Kidney (tissue), 14 donors: ENCODE data around the gene KRT10. TPM values are rescaled to one million over a fixed set of nuclear protein-coding genes. Genes with fewer than 3 reads are reported as not detected.
"Not testable (repeated sequence)": the region's sequence is repeated elsewhere in the genome, so short reads cannot be mapped to it uniquely, and the experiment has no call there.

Experiments used
- DNase-seq, 5 donors: peaks; one replicate each; pipeline ENCODE4 v3.0.0-alpha.2; 2013 to 2020
- FAIRE-seq: peaks from 2 replicates; lab custom pipeline; 2012; peaks lifted over from hg19 to GRCh38; lab: Jason Lieb, UNC
- H3K27ac ChIP-seq, 2 donors: one replicate each; pipeline ENCODE4 v1.7.0; 2013; ENCODE audit warnings: low read depth in 2 of 2, low read length in 2 of 2, inconsistent platforms in 1 of 2
- H3K27me3 ChIP-seq: one replicate; pipeline ENCODE4 v1.7.1; 2013; ENCODE audit warnings: low read length, inconsistent platforms; ENCODE audit not compliant: control insufficient read depth, insufficient read depth
- H3K36me3 ChIP-seq, 3 donors: one replicate each; pipeline versions ENCODE4 v1.7.0 to v1.7.1; 2013; ENCODE audit warnings: low read length in 3 of 3, control low read depth in 1 of 3, inconsistent platforms in 1 of 3; ENCODE audit not compliant: insufficient read depth in 3 of 3, control insufficient read depth in 2 of 3
- H3K4me1 ChIP-seq, 3 donors: one replicate each; pipeline versions ENCODE4 v1.7.0 to v1.7.1; 2013; ENCODE audit warnings: low read length in 3 of 3, inconsistent platforms in 1 of 3, low read depth in 1 of 3; ENCODE audit not compliant: control insufficient read depth in 2 of 3, insufficient read depth in 2 of 3
- H3K4me3 ChIP-seq, 3 donors: one replicate each; pipeline versions ENCODE4 v1.7.0 to v1.8.1; 2013; ENCODE audit warnings: low read length in 3 of 3, control low read depth in 1 of 3, inconsistent platforms in 1 of 3
- H3K9ac ChIP-seq, 3 donors: one replicate each; pipeline versions ENCODE4 v1.7.0 to v1.7.1; 2013; ENCODE audit warnings: low read length in 3 of 3, control low read depth in 1 of 3, inconsistent platforms in 1 of 3
- H3K9me3 ChIP-seq, 3 donors: one replicate each; pipeline versions ENCODE4 v1.7.0 to v1.7.1; 2013; ENCODE audit warnings: low read length in 3 of 3, control low read depth in 1 of 3, inconsistent platforms in 1 of 3; ENCODE audit not compliant: control insufficient read depth in 2 of 3, insufficient read depth in 1 of 3
- intact Hi-C: fragments of 100-400 bp; cut with DNase I; formaldehyde crosslinking; loops from one replicate; pipeline ENCODE4 v1.11.1; 2022
- polyA plus RNA-seq: library from polyadenylated mRNA; stranded (reverse); fragments of 350-450 nt; fragmentation: Illumina TruSeq; extraction: RNeasy Lipid Tissue Mini Kit (QIAGEN cat#74804); gene quantifications from one replicate; pipeline ENCODE4 v1.2.3, GENCODE V29; 2014; ENCODE audit warnings: low read depth, low replicate concordance; ENCODE audit not compliant: insufficient read depth
- total RNA-seq: library from RNA; stranded (reverse); fragmentation: NEBNext Ultra II Directional; extraction: Animal tissue kit (Norgen Biotek cat#: 25700); gene quantifications from one replicate; pipeline ENCODE4 v1.2.1, GENCODE V29; 2021
- TF ChIP-seq, protein P1 (sequence below): IDR thresholded peaks from 3 replicates; pipeline ENCODE4 v1.5.1; 2012; ENCODE audit warnings: mild to moderate bottlenecking, moderate library complexity, borderline replicate concordance; ENCODE audit not compliant: insufficient read depth; ENCODE audit errors: extremely low read depth
- donor health status: control.
- donor health status: control.
- donor health status: control.
- donor health status: control.
- donor health status: control.
- donor health status: DM: yes; HTN: yes; CAD: no.
- donor health status: Normal renal cell carcinoma (clear cell type).

KRT10 gene
- total and polyA plus RNA-seq, 2 donors from 2014 or later = 47.9 to 50.9 TPM

DNA sequence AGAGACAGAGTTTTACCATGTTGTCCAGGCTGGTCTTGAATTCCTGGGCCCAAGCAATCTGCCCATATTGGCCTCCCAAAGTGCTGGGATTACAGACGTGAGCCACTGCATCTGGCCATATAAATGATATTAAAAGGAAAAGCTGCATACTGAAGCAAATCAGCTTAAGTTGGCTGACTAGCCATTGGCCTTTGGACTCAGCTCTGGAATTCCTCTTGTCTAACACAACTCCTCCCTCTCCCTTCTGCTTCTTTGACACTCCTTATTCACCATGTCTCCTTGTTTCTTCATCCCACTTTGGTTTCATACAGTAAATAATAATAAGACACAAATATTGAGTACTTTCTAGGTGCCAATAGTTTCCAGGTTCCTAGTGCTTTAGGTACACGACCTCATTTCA is 37.1 kb upstream of the KRT10 start:
- peak in 2 of 5 donors; percentile 8 to 43 for DNase-seq
- Histone ChIP-seq H3K4me3 (no peak overlapping the region), H3K27me3 (no peaks in the 10 kb centered on the region), H3K9ac (no peak overlapping the region), H3K27ac (no peak overlapping the region), H3K4me1 (no peaks in the 10 kb centered on the region), H3K9me3 (no peaks in the 10 kb centered on the region), H3K36me3 (no peaks in the 10 kb centered on the region)
- intact Hi-C loops = no loop called here
- no peak for FAIRE-seq
- TF ChIP-seq, protein P1, sequence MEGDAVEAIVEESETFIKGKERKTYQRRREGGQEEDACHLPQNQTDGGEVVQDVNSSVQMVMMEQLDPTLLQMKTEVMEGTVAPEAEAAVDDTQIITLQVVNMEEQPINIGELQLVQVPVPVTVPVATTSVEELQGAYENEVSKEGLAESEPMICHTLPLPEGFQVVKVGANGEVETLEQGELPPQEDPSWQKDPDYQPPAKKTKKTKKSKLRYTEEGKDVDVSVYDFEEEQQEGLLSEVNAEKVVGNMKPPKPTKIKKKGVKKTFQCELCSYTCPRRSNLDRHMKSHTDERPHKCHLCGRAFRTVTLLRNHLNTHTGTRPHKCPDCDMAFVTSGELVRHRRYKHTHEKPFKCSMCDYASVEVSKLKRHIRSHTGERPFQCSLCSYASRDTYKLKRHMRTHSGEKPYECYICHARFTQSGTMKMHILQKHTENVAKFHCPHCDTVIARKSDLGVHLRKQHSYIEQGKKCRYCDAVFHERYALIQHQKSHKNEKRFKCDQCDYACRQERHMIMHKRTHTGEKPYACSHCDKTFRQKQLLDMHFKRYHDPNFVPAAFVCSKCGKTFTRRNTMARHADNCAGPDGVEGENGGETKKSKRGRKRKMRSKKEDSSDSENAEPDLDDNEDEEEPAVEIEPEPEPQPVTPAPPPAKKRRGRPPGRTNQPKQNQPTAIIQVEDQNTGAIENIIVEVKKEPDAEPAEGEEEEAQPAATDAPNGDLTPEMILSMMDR = no peak

DNA sequence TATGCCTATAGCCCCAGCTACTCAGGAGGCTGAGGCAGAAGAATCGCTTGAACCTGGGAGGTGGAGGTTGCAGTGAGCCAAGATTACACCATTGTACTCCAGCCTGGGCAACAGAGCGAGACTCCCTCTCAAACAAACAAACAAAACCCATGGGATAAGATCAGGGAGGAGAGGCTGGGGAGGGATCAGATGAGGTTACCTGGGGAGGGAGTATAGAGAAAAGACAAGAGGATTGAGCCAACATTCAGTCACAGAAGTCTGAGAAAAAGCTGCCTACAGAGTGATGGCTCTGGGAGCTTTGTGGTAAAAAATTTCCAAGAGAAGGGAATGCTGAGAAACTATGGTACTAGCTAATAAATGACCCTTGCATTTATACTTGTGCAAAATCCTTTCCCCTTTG is 36.3 kb upstream of the KRT10 start:
- intact Hi-C loops, H3K36me3 ChIP-seq, H3K27me3 ChIP-seq, FAIRE-seq, H3K9ac ChIP-seq, H3K27ac ChIP-seq, H3K4me1 ChIP-seq, DNase-seq, H3K9me3 ChIP-seq, H3K4me3 ChIP-seq: not testable (repeated sequence)

DNA sequence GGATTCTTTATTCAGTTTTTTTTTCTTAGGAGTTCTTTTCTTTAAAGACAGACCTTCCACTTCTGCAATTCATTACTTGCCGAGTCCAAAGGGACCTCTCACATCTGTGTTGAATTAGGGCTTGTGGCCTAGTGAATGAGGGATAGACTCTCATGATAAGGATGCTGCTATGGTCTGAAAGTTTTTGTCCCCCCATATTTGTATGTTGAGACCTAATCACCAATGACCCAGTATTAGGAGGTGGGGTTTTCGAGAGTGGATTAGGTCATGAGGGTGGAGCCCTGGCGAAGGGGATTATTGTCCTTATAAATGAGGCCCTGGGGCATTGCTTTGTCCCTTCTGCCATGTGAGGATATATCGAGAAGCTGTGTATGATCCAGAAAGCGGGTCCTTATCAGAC is 35.1 kb upstream of the KRT10 start:
- intact Hi-C loops = no loop called here
- TF ChIP-seq, protein P1 = no peak
- FAIRE-seq (no peak), DNase-seq (no peak)
- Histone ChIP-seq H3K27me3 (no peaks in the 10 kb centered on the region), H3K4me3 (no peak overlapping the region), H3K9ac (no peak overlapping the region), H3K36me3 (no peaks in the 10 kb centered on the region), H3K4me1 (no peaks in the 10 kb centered on the region), H3K9me3 (no peaks in the 10 kb centered on the region), H3K27ac (no peak overlapping the region)

DNA sequence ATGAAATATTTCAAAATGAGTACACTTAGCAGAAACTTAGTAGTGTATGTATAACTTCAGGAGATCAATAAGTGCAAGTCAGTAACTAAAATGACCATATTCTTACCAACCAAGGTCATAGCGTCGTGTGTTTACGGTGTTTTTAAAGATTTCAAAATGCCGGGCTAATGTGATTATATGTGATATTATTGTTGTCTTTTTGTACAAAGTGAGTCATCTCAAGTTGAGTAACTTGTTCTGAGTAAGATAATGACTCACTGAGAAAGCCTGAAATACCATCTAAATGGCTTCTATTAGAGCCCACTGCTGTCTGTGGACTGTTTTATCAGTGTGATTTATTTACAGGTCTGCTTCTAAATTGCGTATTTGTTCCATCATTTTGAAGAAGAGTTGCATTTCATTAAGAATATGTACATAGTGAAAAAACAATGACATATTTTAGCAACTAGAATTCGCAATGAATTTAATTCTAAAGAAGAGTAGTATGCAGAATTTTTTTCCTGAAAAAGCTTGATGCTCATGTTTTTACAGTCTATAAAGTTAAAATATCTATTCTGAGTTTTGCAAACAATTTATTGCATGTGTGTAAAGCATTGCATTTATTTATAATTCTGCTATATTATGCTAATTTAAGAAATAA is 31.9 kb upstream of the KRT10 start:
- peak; percentile 32 for FAIRE-seq
- TF ChIP-seq, protein P1 = no peak
- no peak overlapping the region for H3K9ac ChIP-seq
- H3K4me3 ChIP-seq = no peak overlapping the region
- no peak overlapping the region for H3K27ac ChIP-seq
- H3K4me1 ChIP-seq = no peaks in the 10 kb centered on the region
- no peaks in the 10 kb centered on the region for H3K27me3 ChIP-seq
- DNase-seq = no peak
- intact Hi-C loops = no loop called here
- no peaks in the 10 kb centered on the region for H3K9me3 ChIP-seq
- no peaks in the 10 kb centered on the region for H3K36me3 ChIP-seq
